HepG2 (cell line): ENCODE measurements around the gene COA4. TPM values are rescaled to one million over a fixed set of nuclear protein-coding genes. Genes with fewer than 3 reads are reported as not detected.

Experiments
- ADNP ChIP-seq: sonication (generic); formaldehyde crosslinking; IDR thresholded peaks from 2 replicates; pipeline ENCODE4 v1.4.0; 2020; ENCODE audit warnings: missing genetic modification reagents
- ATF7-NPFF ChIP-seq: sonication (generic); formaldehyde crosslinking; IDR thresholded peaks from 2 replicates; pipeline ENCODE4 v1.8.1; 2023; ENCODE audit warnings: mild to moderate bottlenecking, low read depth, missing genetic modification reagents, moderate library complexity
- CC2D1A ChIP-seq: sonication (generic); formaldehyde crosslinking; IDR thresholded peaks from 2 replicates; pipeline ENCODE4 v1.8.1; 2023; ENCODE audit warnings: mild to moderate bottlenecking, missing genetic modification reagents
- DBP ChIP-seq: sonication (generic); formaldehyde crosslinking; IDR thresholded peaks from 2 replicates; pipeline ENCODE4 v1.4.0; 2020; ENCODE audit warnings: missing genetic modification reagents; ENCODE audit errors: not compliant biosample characterization
- HCFC1 ChIP-seq: fragments of 150-350 bp; IDR thresholded peaks from 2 replicates; pipeline ENCODE4 v1.6.1; 2014; ENCODE audit warnings: low read depth, low read length
- KDM1A ChIP-seq: IDR thresholded peaks from 2 replicates; pipeline ENCODE4 v1.6.1; 2016; ENCODE audit warnings: missing compliant biosample characterization
- MEIS2 ChIP-seq: sonication (generic); formaldehyde crosslinking; IDR thresholded peaks from 2 replicates; pipeline ENCODE4 v1.9.0; 2021; ENCODE audit warnings: mild to moderate bottlenecking, missing genetic modification reagents
- MTF1 ChIP-seq: sonication (generic); formaldehyde crosslinking; IDR thresholded peaks from 2 replicates; pipeline ENCODE4 v1.5.0; 2020; ENCODE audit warnings: missing genetic modification reagents
- NR3C1 ChIP-seq: sonication (generic); formaldehyde crosslinking; IDR thresholded peaks from 2 replicates; pipeline ENCODE4 v1.4.0; 2020; ENCODE audit warnings: missing genetic modification reagents
- PRDM15 ChIP-seq: sonication (generic); formaldehyde crosslinking; IDR thresholded peaks from 2 replicates; pipeline ENCODE4 v1.4.0; 2020; ENCODE audit warnings: missing genetic modification reagents
- RBM39 ChIP-seq: fragments of 200-400 bp; formaldehyde crosslinking; IDR thresholded peaks from one replicate; pipeline ENCODE4 v1.6.1; 2018; ENCODE audit warnings: antibody characterized with exemption, mild to moderate bottlenecking, low read depth, low read length; ENCODE audit not compliant: poor library complexity, severe bottlenecking
- SNRNP70 ChIP-seq: fragments of 200-400 bp; formaldehyde crosslinking; IDR thresholded peaks from 2 replicates; pipeline ENCODE4 v1.6.1; 2017; ENCODE audit warnings: mild to moderate bottlenecking, low read depth, low read length, moderate library complexity
- XBP1 ChIP-seq: sonication (generic); formaldehyde crosslinking; IDR thresholded peaks from 2 replicates; pipeline ENCODE4 v1.5.0; 2020; ENCODE audit warnings: missing genetic modification reagents
- YY1 ChIP-seq: IDR thresholded peaks from 2 replicates; pipeline ENCODE4 v1.6.1; 2011; ENCODE audit warnings: low read length, low read depth, moderate library complexity, mild to moderate bottlenecking; ENCODE audit not compliant: insufficient read depth, insufficient replicate concordance
- ZC3H13 ChIP-seq: sonication (generic); formaldehyde crosslinking; IDR thresholded peaks from 2 replicates; pipeline ENCODE4 v1.8.1; 2023; ENCODE audit warnings: mild to moderate bottlenecking, missing genetic modification reagents, moderate library complexity
- ZNF333 ChIP-seq: sonication (generic); formaldehyde crosslinking; IDR thresholded peaks from 2 replicates; pipeline ENCODE4 v1.4.0; 2020; ENCODE audit warnings: mild to moderate bottlenecking, missing genetic modification reagents, borderline replicate concordance
- ZNF350 ChIP-seq: sonication (generic); formaldehyde crosslinking; IDR thresholded peaks from 2 replicates; pipeline ENCODE4 v1.4.0; 2020; ENCODE audit warnings: mild to moderate bottlenecking, low read depth, missing genetic modification reagents, borderline replicate concordance
- ZNF382 ChIP-seq: sonication (generic); formaldehyde crosslinking; IDR thresholded peaks from 2 replicates; pipeline ENCODE4 v1.5.0; 2020; ENCODE audit warnings: missing genetic modification reagents, mild to moderate bottlenecking, borderline replicate concordance
- ZNF619 ChIP-seq: sonication (generic); formaldehyde crosslinking; IDR thresholded peaks from 2 replicates; pipeline ENCODE4 v1.4.0; 2020; ENCODE audit warnings: mild to moderate bottlenecking, missing genetic modification reagents
- ZNF713 ChIP-seq: sonication (generic); formaldehyde crosslinking; IDR thresholded peaks from 2 replicates; pipeline ENCODE4 v1.4.0; 2020; ENCODE audit warnings: mild to moderate bottlenecking, missing genetic modification reagents
- ZNF720 ChIP-seq: sonication (generic); formaldehyde crosslinking; IDR thresholded peaks from 2 replicates; pipeline ENCODE4 v1.4.0; 2020; ENCODE audit warnings: missing genetic modification reagents
- ZSCAN30 ChIP-seq: sonication (generic); formaldehyde crosslinking; IDR thresholded peaks from 2 replicates; pipeline ENCODE4 v1.5.0; 2020; ENCODE audit warnings: mild to moderate bottlenecking, missing genetic modification reagents
- polyA plus RNA-seq, 8 experiments: library from polyadenylated mRNA; depleted of rRNA in 3 of 8; stranded (reverse) in 7 of 8; unstranded in 1 of 8; fragments of >200 nt; fragmentation: Illumina TruSeq in 4 of 8; extraction: Trizol in 4 of 8; gene quantifications; 2 replicates each; pipeline versions ENCODE4 v1.2.1 to v1.2.3, GENCODE V29; 2011 to 2016; ENCODE audit warnings: low read depth in 4 of 8, missing spikeins in 1 of 8, mixed read lengths in 1 of 8; ENCODE audit not compliant: insufficient read depth in 1 of 8
- total RNA-seq, 5 experiments: library from RNA; depleted of rRNA; stranded (reverse); fragments of >200 nt; fragmentation: Illumina TruSeq; extraction: Trizol; gene quantifications; 2 replicates each; pipeline ENCODE4 v1.2.3, GENCODE V29; 2016; ENCODE audit warnings: low read depth in 1 of 5

Gene COA4
- total and polyA plus RNA-seq, 2 of the 13 experiments (the other 11 are each of a cell fraction or from before 2014, with no cell fraction given) = 107 to 109 TPM

GRCh38 chr11:73876424-73877310, at the start of gene COA4, which contains the start of gene PAAF1 (continued):
- TF ChIP-seq CC2D1A (CRISPR knock-in tag) = no peak
- no peak for TF ChIP-seq PRDM15 (CRISPR knock-in tag)
- peak; percentile 28; the same call in 1 of the 2 replicates for TF ChIP-seq HCFC1
- TF ChIP-seq DBP (CRISPR knock-in tag) = peak; percentile 9
- TF ChIP-seq ZNF619 (CRISPR knock-in tag) = peak; percentile 76; the same call in 1 of the 2 replicates
- TF ChIP-seq RBM39 = peak; percentile 90
- no peak; the same call in 1 of the 2 replicates for TF ChIP-seq ZC3H13
- no peak for TF ChIP-seq SNRNP70
- TF ChIP-seq MEIS2 = no peak
- peak; percentile 66; the same call in 1 of the 2 replicates for TF ChIP-seq ZNF713 (CRISPR knock-in tag)
- TF ChIP-seq ZNF382 (CRISPR knock-in tag) = no peak
- TF ChIP-seq ADNP (CRISPR knock-in tag) = no peak
- TF ChIP-seq ZNF350 (CRISPR knock-in tag) = peak; percentile 90; the same call in 1 of the 2 replicates
- no peak for TF ChIP-seq ZNF720 (CRISPR knock-in tag)
- TF ChIP-seq KDM1A (CRISPR knock-in tag) = no peak
- TF ChIP-seq XBP1 (CRISPR knock-in tag) = no peak
- 0 out of 2 replicates have a peak, but pooled peaks have one; percentile 7 for TF ChIP-seq MTF1
- no peak for TF ChIP-seq NR3C1
- TF ChIP-seq ZNF333 = peak; percentile 82; the same call in 1 of the 2 replicates
- TF ChIP-seq ZSCAN30 (CRISPR knock-in tag) = peak; percentile 3; the same call in 1 of the 2 replicates
- TF ChIP-seq ATF7-NPFF = peak; percentile 76
- TF ChIP-seq YY1 = peak; percentile 87
